ENCODE data around the gene SERPINA1.
"Not testable (repeated sequence)": the region's sequence is repeated elsewhere in the genome, so short reads cannot be mapped to it uniquely, and the experiment has no call there.

Gene SERPINA1
- total RNA-seq = 0 to 0.30 (median 0) reads per million in 4 donors

DNA sequence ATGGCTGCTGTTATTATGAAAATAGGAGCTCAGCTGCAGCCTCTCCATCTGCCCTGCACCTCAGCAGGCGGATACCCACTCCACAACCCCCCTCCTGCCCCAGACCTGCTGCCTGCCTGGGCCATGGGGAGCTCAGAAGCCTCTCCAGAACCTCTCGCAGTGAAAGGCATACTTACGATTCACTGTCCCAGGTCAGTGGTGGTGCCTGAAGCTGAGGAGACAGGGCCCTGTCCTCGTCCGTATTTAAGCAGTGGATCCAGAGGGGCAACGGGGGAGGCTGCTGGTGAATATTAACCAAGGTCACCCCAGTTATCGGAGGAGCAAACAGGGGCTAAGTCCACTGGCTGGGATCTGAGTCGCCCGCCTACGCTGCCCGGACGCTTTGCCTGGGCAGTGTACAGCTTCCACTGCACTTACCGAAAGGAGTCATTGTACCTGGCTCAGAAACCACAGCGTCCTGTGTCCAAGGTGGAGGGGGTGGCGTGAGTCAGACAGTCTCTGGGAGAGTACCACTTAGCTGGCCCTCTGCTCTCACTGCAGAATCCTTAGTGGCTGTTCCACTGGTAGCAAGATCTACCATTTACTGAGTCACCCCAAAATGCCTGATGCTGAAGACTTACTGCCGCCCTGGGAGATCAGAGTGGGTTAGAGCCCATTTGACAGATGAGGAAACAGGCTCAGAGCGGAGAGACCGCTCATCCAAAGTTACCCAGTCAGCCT lies at the start of gene SERPINA1:
SERPINA1 (minus strand) TSS at position 219 of the 720 bp plus-strand sequence. CDS start 5,365 bp downstream, outside the sequence.
- no peak for DNase-seq

DNA sequence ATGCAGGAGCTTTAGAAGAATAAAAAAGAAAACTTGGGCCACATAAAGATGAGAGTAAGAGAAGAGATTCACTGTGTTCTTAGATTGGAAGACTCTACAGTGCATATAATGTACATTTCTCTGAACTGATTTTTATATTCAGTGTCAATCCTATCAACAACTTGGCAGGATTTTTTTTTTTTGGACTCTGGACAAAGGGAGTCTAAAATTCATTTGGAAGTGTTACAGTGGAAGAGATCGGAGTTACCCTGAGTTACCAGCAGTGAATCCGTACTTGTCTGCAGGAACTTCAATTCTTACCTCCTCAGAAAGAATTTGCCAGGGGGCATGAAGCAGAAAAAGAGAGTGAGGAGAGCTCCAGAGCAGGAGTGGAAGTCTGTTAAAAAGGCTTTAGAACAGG lies 40.2 kb upstream of the SERPINA1 start:
- no peak for DNase-seq

DNA sequence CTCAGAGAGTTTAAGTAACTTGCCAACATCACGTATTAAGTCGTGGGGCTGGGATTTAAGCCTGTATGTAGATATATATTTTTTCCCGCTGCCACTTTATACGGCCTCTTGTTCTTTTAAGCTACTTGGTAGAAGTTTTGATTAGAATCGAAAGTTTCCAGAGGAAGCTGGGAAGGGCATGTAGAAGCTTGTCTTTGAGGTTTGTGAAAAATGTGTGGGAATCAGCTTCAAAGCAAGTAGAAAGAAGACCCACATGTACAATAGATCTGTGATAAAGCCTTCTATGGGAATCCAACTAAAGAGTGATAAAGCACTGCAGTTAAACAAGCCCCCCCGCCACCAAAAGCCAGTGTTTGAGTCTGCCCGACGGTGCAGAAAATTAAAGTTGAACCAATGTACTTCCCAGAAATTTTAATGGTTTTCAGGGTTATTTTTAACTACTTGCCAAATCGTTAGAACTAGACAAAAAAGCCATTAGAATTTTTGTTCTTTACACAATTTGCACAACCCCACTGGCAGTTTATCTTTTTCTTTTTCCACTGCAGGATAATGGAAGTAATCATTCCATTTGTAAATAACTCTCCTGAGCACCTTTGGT lies 38.7 kb upstream of the SERPINA1 start:
- DNase-seq = no peak

DNA sequence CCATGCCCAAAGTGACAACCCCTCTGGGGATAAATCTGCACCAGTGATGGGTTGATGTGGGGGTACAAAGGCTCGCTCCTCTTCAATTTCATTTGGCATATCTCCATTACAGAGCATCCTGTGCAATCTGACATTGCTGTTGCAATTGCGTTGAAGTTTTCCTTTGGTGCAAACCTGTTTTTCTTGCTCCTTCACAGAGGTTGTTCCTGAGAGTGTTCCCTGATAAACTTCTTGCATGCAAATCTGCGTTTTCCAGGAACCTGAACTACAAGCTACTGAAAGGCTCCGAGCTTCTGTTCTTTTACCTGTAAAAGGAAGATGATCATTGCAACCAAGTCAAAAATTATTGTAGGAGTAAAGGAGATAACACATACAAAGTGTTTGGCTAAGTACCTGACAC lies 38.1 kb upstream of the SERPINA1 start:
- DNase-seq = no peak

DNA sequence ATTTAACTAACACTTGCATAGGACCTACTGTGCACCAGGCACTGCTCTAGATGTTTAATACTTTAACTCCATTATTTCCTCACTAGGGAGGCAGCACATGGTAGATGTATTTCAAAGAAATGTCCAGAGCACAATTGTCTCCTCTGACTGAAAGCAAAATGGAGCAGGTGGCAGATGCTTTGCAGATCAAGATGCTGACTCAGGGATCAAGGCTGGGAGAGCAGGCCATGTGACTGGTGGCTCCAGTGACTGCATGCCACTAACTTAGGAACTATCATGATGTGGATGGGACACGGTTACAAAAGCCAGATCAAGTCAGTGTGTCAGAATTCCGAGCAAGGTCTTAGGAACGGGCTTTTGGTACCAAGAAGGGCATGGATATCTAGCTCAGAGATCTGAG lies 36.0 kb upstream of the SERPINA1 start:
- no peak for DNase-seq

DNA sequence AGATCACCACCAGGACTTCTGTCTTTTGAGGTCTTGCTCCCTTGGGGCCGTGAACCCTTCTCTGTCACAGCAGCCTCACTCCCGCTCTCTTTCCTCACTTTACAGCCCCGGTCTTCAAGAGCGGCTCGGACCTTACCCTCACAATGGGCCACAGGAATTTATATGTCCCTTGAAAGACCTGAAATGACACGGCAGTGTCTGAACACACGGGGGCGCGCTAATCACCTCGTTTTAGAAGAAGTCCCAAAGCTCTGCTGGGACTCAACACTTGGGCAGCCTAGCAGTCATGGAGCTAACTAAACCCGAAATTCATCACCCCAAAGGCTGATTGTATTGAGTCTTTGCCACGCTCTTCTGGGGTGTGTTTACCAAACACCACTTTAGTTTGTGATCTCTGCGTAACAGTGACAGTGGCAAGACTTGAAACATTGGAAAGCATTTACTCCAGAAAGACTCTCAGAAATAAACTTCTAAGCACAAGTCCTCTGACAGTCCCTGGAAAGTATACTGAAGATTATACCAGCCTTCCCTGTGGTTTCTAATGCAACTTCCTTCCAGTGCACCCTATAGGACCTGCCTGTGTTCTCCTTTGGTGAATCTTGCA lies 35.2 kb upstream of the SERPINA1 start:
- peak in 1 of 5 donors; percentile 35 for DNase-seq

DNA sequence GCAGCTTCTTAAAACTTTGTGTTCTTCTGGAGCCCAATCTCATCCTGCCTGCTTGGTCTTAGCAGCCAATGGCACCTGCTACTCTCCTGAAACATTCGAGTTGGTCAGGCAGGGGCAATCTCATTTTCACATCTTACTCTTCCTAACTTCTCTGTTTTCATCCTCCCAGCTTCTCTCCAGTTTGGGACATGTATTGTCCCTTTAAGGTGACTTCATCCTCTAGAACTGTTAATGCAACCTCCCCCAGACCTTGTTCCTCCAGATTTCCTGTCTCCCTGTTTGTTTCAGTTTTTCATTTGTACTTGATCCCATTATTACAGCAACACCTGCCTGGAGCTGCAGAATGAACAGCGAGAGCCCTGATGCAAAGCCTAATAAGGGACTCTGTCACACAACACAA lies 32.9 kb upstream of the SERPINA1 start:
- no peak for DNase-seq

DNA sequence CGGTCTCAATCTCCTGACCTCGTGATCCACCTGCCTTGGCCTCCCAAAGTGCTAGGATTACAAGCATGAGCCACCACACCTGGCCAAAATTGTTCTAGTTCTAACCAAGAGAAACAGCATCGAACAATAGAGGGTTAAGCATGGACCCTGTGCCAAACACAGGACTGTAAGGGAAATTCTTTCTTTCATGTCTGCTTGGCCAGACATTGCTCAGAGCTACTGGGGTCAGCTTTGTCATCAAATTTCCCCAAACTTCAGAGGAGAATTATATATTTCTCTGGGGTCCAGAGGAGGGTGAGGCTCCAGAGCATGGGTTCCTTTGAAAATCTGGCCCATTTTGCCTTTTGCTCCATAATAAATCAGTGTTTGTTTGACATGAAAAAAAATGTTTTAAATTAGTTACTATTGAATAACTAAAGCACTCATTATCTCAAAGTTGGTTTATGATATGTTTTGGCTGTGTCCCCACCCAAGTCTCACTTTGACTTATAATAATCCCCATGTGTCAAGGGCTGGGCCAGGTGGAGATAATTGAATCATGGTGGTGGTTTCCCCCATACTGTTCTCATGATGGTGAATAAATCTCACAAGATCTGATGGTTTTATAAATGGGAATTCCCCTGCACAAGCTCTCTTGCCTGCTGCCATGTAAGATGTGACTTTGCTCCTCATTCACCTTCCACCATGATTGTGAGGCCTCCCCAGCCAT lies 29.2 kb upstream of the SERPINA1 start:
- not testable (repeated sequence) for DNase-seq

DNA sequence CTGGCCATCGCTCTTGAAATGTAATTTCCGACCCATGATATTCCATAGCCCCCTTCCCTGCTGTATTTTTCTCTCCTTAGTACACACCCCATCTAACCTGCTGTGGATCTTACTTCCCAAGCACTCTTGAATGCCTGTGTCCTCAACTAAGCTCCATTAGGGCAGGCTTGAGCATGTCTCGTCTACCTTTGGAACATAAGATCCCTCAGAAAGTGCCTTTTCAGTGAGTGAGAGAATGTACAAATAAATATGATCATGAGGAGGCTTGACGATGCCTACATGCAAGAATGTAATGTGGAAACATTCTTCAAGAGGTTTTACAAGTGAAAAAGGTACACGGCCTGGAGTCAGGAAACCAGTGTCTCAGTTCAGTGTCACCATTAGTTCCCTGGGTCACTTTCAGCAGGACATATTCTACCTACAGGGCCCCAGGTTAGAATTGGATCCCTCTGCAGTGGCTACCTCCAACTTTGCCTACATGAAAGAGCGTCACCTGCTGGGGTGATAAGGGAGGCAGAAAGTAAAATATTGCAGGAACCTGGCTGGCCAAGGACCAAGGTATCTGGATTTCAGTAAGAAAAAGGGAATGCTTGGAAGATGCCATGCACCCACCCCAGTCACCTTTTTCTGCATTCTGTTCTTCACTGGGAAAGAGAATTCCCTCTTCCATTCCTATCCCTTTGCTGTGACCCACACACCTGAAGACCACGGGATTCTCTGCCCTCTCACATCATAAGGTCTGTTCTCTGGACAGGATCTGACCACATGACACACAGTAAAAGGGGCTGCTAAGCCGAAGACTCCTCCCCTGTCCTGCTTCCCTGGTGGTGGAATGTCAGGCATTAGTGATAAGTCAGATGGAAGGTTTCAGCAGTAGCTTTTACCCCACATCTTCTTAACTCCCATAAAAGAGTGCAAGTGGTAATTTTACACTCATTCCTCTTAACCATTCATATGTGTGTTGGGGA lies 24.6 kb upstream of the SERPINA1 start:
- DNase-seq = no peak

DNA sequence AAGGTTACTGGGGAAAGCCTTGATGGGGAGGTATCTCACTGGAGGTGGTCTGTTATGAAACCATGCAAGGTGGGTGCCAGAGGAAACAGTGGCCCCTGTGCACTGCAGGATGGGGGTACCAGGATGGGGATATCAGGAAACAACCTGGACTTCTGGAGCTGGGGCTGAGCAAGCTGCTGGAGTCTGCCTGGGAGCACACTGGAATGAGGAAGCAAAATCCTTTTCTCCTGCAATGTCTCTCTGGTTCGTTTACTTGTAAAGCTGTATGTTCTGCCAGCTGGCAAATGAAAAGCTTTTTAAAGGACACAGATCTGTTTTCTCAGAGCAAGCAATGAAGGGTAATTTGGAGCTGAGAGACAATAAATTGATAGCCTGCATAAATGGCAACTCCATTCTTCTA lies 23.2 kb upstream of the SERPINA1 start:
- no peak for DNase-seq

DNA sequence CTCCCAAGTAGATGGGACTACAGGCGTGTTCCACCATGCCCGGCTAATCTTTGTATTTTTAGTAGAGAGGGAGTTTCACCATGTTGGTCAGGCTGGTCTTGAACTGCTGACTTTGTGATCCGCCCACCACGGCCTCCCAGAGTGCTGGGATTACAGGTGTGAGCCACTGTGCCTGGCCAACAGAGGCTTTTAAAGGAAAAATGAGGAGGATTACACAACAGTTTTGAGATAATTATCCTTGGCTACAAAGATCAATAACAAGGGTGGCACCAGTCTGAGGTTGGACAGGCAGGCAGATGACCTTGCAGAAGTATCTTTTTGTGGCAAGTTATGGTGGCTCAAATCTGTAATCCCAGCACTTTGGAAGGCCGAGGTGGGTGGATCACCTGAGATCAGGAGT lies 21.0 kb upstream of the SERPINA1 start:
- not testable (repeated sequence) for DNase-seq

DNA sequence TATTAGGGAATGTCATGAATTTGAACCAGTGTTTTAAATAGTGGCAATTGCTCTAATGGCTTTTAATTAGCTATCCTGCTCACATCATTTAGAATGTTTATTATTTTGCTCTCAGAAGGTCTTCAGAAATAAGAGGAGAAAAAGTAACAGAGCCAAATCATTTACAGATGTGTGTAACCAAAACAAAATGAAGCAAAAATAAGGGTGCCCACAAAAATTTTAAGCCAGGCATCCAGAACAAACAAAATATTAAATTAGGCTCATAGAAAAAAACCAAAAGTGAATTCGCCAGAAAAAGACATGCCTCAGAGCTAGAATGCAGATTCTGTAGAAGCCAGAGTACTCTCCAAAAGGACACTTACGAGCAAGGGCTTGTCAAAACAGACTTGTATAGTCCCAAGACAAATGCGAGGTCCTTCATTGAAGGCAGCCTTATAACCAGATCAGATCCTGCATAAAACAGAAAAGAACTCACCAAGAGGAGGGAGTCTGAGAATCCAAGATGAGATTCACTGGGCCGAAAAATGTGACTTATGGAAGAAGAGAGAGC lies 20.2 kb upstream of the SERPINA1 start:
- DNase-seq = no peak

DNA sequence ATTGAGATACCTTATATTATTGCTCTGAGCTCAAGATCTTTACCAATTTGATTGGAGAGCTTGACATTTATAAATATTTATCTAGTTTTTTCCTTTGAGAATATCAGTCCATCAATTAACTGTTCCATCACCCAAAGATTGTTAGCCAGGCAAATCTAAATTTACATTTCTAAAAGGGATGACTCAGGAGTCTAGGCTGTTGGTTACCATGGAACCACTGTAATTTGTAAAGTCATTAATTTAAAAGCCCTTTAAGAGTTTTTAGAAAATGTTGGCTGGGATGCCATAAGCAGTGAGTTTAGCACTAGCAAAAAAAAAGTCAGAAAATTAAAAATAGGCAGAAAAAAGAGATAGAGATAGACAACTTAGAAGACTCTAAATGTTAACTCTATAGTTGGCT lies 19.5 kb upstream of the SERPINA1 start:
- DNase-seq = no peak

DNA sequence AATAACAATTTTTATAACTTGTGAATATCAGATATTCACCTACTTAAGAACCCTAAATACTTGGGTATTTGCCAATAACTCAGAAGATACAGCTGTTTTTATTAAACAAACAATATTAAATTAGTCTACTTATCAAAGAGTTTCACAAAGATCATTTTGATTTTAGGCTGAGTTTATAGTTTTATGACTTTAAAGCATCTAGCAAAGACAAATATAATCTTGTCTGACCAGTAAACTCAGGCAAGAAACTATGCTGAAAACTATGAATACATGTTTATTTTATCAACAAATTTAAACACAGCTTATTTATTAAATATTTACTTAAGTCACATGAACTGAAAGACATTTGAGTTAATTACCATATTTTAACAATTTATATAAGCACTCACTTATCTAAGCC lies 18.5 kb upstream of the SERPINA1 start:
- DNase-seq = no peak

DNA sequence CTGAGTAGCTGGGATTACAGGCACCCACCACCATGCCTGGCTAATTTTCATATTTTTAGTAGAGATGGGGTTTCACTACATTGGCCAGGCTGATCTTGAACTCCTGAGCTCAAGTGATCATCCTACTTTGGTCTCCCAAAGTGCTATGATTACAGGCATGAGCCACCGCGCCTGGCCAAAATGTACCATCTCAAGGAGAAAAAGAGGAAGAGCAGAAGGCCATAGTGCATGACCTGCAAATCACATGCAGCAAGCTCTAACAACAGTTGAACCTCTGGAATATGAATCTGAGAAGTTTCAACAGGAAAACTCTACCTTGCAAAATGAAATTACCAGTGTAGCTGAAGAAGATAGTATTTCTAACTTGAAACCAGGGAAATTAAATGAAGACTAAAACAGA lies 17.1 kb upstream of the SERPINA1 start:
- DNase-seq = no peak

DNA sequence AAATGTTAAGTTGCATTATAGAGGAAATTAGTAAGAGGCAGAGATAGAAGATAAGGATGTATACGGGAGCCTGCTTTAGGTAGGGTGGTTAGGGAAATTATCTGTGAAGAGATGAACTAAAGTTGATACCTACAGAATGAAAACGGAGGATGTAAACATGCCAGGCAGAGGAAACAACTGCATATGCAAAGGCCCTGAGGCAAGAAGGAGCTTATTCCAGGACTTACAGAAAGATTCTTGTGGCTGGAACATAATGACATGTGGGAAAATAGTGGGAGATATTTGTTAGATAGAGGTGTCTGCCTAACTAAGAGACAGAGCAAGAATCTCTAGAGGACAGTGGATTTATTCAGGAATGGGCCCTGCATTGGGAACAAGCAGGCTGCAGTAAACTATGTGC lies 16.2 kb upstream of the SERPINA1 start:
- no peak for DNase-seq

DNA sequence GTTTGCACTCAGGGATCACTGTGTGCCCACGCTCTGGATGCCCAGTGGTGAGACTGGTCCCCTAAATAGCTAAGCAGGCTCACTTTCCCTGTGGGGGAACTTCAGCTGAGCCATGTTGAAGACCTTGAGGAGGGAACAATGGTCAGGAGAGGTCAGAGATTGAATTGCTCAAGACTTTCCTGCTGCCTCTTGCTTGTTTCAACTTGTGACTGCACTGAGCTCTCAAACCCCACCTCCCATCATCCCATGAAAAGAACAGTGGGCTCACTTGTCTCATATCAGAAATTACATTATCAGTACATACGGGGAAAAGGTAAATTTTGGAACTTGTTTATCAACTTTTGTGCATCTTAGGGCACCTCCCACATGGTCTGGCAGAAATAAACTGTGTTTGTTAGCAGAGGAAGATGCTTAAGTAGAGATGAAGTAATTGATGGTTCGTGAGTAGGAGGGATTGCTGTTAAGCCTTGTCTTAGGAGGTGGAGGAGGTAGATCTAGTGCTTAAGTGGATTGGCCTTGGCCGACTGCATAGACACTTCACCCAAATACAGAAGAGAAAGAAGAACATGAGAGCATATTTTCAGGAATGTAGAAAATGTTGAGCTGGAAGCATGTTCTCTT lies 15.0 kb upstream of the SERPINA1 start:
- no peak for DNase-seq

DNA sequence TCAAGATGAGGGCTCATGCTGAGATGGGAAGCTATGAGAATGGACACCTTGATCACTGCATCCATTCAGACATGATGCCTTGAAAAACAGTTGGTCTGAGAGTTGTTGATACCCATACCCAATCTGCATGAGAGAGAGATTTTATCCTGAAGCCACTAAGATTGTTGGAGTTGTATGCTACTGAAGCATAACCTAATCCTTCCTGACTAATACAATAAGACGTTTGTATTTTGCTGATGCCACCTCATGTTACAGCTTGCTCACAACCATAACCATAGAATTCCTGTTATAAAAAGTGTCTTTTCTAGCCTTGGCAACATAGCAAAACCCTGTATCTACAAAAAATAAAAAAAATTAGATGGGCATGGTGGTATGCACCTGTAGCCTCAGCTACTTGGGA lies 12.7 kb upstream of the SERPINA1 start:
- no peak for DNase-seq

DNA sequence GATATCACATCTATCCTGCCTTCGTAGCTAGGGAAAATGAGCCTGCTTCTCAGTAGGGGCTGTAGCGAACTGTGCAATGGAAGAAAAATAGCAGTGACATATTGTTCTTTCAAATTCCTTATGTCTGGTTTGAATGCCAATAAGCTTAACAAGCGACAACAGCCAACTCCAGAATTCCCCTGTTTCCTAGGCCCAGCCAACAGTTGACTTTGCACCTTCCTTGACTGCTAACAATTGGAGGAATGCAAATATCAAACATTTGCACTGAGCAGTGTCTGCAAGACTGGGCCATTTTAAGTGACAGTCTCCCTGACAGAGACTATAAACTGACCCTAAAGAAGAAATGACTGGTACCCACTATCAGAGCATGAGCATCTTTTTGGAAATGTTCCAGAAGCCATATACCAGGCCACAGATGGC lies 12.0 kb upstream of the SERPINA1 start:
- no peak for DNase-seq

DNA sequence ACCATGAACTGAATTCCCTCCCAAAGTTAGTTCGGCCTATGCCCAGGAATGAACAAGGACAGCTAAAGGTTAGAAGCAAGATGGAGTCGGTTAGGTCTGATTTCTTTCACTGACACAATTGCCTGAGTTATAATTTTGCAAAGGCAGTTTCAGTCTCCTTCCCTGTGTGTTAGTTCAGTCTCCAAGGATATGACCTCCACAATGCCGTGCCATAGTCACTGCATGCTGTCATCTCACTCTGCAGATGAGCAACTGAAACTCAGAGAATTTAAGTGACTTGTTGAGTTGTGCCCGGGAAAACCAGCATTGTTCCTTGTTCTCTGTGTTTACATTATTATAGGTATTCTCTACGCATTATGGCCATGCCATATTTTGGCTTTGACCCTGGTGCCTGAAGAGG lies 10.1 kb upstream of the SERPINA1 start:
- DNase-seq = no peak

DNA sequence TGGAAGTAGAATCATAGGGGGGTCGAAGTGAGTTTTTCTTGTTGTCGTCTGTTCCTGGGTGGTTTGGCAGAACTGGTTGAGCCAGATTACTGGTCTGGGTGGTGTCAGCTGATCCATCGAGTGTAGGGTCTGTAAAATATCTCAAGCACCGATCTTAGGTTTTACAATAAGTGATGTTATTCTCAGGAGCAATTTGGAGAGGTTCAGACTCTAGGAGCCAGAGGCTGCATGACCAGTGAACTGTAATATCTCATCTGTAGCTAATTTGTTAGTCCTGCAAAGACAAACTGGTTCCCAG lies 9.7 kb upstream of the SERPINA1 start:
- DNase-seq = no peak
